SU-DHL-6 (cell line): ENCODE measurements around the gene C16orf95.
A peak's percentile ranks its signal among the peaks of the same experiment; 100 is the strongest.

Experiments
- H2AFZ ChIP-seq: fragments of 200-600 bp; sonication (generic); 2 replicates; pipeline ENCODE4 v1.6.1; 2014; ENCODE audit warnings: low read depth, mild to moderate bottlenecking, moderate library complexity, mixed read lengths, antibody characterized with exemption, low read length; ENCODE audit not compliant: severe bottlenecking
- H3F3A ChIP-seq: fragments of 200-600 bp; shearing (Covaris generic); 2 replicates; pipeline ENCODE4 v1.6.0; 2016; ENCODE audit warnings: antibody characterized with exemption, mild to moderate bottlenecking; ENCODE audit not compliant: insufficient read depth
- H3K27ac ChIP-seq: fragments of 200-600 bp; sonication (generic); 2 replicates; pipeline ENCODE4 v1.5.1; 2016; ENCODE audit warnings: low read depth, mild to moderate bottlenecking, low read length, moderate library complexity, mixed read lengths
- H3K27me3 ChIP-seq: fragments of 200-600 bp; sonication (generic), shearing (Covaris generic); 2 replicates; pipeline ENCODE4 v1.6.0; 2014; ENCODE audit warnings: mild to moderate bottlenecking, low read length
- H3K36me3 ChIP-seq: fragments of 200-600 bp; sonication (generic); 2 replicates; pipeline ENCODE4 v1.6.1; 2014; ENCODE audit warnings: mild to moderate bottlenecking, low read length, mixed read lengths
- H3K4me2 ChIP-seq: fragments of 300-600, 200-600 bp; shearing (Covaris generic), sonication (generic); 2 replicates; pipeline ENCODE4 v1.6.0; 2014; ENCODE audit warnings: low read length, low read depth, mild to moderate bottlenecking; ENCODE audit not compliant: poor library complexity, severe bottlenecking
- H3K4me3 ChIP-seq: fragments of 200-600 bp; sonication (generic); 2 replicates; pipeline ENCODE4 v1.5.1; 2014; ENCODE audit warnings: antibody characterized with exemption, low read length, mild to moderate bottlenecking, mixed read lengths; ENCODE audit not compliant: insufficient read depth, poor library complexity, severe bottlenecking
- H3K79me2 ChIP-seq: fragments of 200-600 bp; sonication (generic); 2 replicates; pipeline ENCODE4 v1.6.1; 2014; ENCODE audit warnings: mild to moderate bottlenecking, low read length, moderate library complexity; ENCODE audit not compliant: insufficient read depth
- H3K9ac ChIP-seq: fragments of 200-600 bp; sonication (generic); 2 replicates; pipeline ENCODE4 v1.7.0; 2014; ENCODE audit warnings: mild to moderate bottlenecking, low read length
- H3K9me2 ChIP-seq: fragments of 200-600 bp; sonication (generic); replicated peaks from 2 replicates; pipeline ENCODE4 v1.6.1; 2014; ENCODE audit warnings: low read length; ENCODE audit not compliant: insufficient read depth
- H3K9me3 ChIP-seq: fragments of 200-600 bp; sonication (generic); 2 replicates; pipeline ENCODE4 v1.6.1; 2014; ENCODE audit warnings: low read length, mixed read lengths; ENCODE audit not compliant: insufficient read depth
- H4K20me1 ChIP-seq: fragments of 200-600 bp; sonication (generic); 2 replicates; pipeline ENCODE4 v1.6.1; 2014; ENCODE audit warnings: low read depth, mild to moderate bottlenecking, antibody characterized with exemption, low read length, moderate library complexity, mixed read lengths
- CTCF ChIP-seq: fragments of 200-600 bp; sonication (generic); IDR thresholded peaks from one replicate; pipeline ENCODE4 v1.5.1; 2017; ENCODE audit warnings: antibody characterized with exemption, mild to moderate bottlenecking, low read length, moderate library complexity; ENCODE audit not compliant: insufficient read depth, poor library complexity, severe bottlenecking
- EZH2phosphoT487 ChIP-seq: fragments of 200-600 bp; sonication (generic), shearing (Covaris generic); conservative IDR thresholded peaks from 2 replicates; pipeline ENCODE4 v1.6.1; 2018; ENCODE audit warnings: mild to moderate bottlenecking, antibody characterized with exemption, low read length, moderate library complexity, mixed read lengths

The C16orf95 gene

GRCh38 chr16:87317750-87318644 lies 805 bp upstream of the C16orf95 start:
- H3K9me3 ChIP-seq = no peaks in the 10 kb centered on the region
- H4K20me1 ChIP-seq = no peaks in the 10 kb centered on the region
- peak overlapping the region; percentile 73 for H3K27ac ChIP-seq
- H3K9me2 ChIP-seq = no peaks in the 10 kb centered on the region
- peak overlapping the region; percentile 70 for H2AFZ ChIP-seq
- H3K4me2 ChIP-seq = peak overlapping the region; percentile 94
- TF ChIP-seq EZH2phosphoT487 (no peak), CTCF (no peak)
- H3K79me2 ChIP-seq = peaks cover 14% of the 10 kb centered on the region
- H3K36me3 ChIP-seq = no peaks in the 10 kb centered on the region
- H3K9ac ChIP-seq = peak overlapping the region; percentile 92
- H3K4me3 ChIP-seq = peak overlapping the region; percentile 98
- H3K27me3 ChIP-seq = no peaks in the 10 kb centered on the region
- no peaks in the 10 kb centered on the region for H3F3A ChIP-seq

GRCh38 chr16:87316450-87316922 lies 706 bp downstream of the C16orf95 start:
- Histone ChIP-seq H3K9ac (peak overlapping the region; percentile 92), H3K27me3 (no peaks in the 10 kb centered on the region), H2AFZ (no peak overlapping the region), H3K9me2 (no peaks in the 10 kb centered on the region), H3K27ac (peak overlapping the region; percentile 73; the same call in 1 of the 2 replicates), H3K36me3 (no peaks in the 10 kb centered on the region), H4K20me1 (no peaks in the 10 kb centered on the region), H3K4me3 (peak overlapping the region; percentile 98), H3K9me3 (no peaks in the 10 kb centered on the region), H3F3A (no peaks in the 10 kb centered on the region), H3K4me2 (peak overlapping the region; percentile 94), H3K79me2 (peaks cover 14% of the 10 kb centered on the region)
- no peak for TF ChIP-seq CTCF
- TF ChIP-seq EZH2phosphoT487 = no peak

GRCh38 chr16:87314990-87315420 lies 2.2 kb downstream of the C16orf95 start:
- no peak overlapping the region for H3K4me3 ChIP-seq
- no peaks in the 10 kb centered on the region for H3K9me2 ChIP-seq
- H3K79me2 ChIP-seq = peaks cover 14% of the 10 kb centered on the region
- H3K9me3 ChIP-seq = no peaks in the 10 kb centered on the region
- H3K27ac ChIP-seq = no peak overlapping the region
- no peaks in the 10 kb centered on the region for H3K36me3 ChIP-seq
- no peaks in the 10 kb centered on the region for H3K27me3 ChIP-seq
- H4K20me1 ChIP-seq = no peaks in the 10 kb centered on the region
- TF ChIP-seq EZH2phosphoT487 = no peak
- no peak for TF ChIP-seq CTCF
- no peak overlapping the region for H3K4me2 ChIP-seq
- H3F3A ChIP-seq = no peaks in the 10 kb centered on the region
- H2AFZ ChIP-seq = no peak overlapping the region
- no peak overlapping the region for H3K9ac ChIP-seq
